K562 (cell line): ENCODE results near the gene AFAP1.

Experiments
- MTA3 ChIP-seq: fragments of 450-650 bp; formaldehyde crosslinking; IDR thresholded peaks from 2 replicates; pipeline ENCODE4 v1.6.1; 2017; ENCODE audit warnings: mild to moderate bottlenecking, borderline replicate concordance
- ZNF274 ChIP-seq: IDR thresholded peaks from 2 replicates; pipeline ENCODE4 v1.6.1; 2011; ENCODE audit warnings: low read depth, mild to moderate bottlenecking, low read length, moderate library complexity, borderline replicate concordance

DNA sequence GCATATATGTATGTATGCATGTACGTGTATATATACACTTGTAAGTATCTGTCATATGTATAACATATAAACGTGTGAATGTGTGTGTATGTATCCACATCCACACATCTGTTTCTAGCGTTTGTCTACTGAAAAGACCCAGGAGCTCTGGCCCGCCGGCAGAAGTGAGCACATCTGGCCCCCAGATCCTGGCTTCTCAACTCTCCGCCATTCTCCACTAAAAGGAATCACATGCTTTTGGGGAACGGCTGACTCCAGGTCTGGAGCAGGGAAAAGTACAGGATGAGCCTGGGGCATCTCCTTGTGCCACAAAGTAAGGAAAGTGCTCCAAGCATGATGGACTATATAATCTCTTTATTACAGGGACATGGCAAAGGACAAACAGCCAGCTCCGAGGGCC is 143.7 kb downstream of the AFAP1 start:
- no peak for TF ChIP-seq ZNF274
- no peak for TF ChIP-seq MTA3
